ENCODE measurements around the gene TNK2.

The TNK2 gene

DNA sequence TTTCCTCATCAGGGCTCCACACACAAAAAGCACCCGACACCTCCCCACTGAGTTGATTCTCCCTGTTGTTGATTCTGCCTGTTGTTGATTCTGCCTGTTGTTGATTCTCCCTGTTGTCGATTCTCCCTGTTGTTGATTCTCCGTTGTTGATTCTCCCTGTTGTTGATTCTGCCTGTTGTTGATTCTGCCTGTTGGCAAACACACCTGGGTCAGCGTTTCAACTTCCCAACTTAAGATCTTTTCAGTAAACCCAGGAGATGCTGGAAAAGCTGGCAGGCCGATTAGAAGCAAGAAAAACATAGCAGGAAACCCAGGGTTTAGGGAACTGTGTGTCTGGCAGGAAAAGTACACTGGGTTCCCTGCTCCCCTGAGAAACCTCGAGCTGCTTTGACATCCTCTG lies 47.9 kb downstream of the TNK2 start:
- H3K4me2 ChIP-seq (ENCODE audit: low read depth, low read length, poor library complexity, severe bottlenecking): no peak overlapping the region
- no peaks in the 10 kb centered on the region for H3K9me3 ChIP-seq (ENCODE audit: insufficient read depth, low read length)
- H3K4me3 ChIP-seq (ENCODE audit: insufficient read depth, low read length, poor library complexity, severe bottlenecking): no peak overlapping the region
- no peaks in the 10 kb centered on the region for H4K20me1 ChIP-seq (ENCODE audit: low read depth, low read length)
- no peaks in the 10 kb centered on the region for H3K9me2 ChIP-seq (replicated peaks; ENCODE audit: insufficient read depth, low read length)
- 0 out of 2 replicates have a peak, but pooled peaks cover 2% of the 10 kb centered on the region for H3F3A ChIP-seq (ENCODE audit: insufficient read depth)
- no peak overlapping the region for H3K9ac ChIP-seq (ENCODE audit: low read length)
- TF ChIP-seq, protein P1, sequence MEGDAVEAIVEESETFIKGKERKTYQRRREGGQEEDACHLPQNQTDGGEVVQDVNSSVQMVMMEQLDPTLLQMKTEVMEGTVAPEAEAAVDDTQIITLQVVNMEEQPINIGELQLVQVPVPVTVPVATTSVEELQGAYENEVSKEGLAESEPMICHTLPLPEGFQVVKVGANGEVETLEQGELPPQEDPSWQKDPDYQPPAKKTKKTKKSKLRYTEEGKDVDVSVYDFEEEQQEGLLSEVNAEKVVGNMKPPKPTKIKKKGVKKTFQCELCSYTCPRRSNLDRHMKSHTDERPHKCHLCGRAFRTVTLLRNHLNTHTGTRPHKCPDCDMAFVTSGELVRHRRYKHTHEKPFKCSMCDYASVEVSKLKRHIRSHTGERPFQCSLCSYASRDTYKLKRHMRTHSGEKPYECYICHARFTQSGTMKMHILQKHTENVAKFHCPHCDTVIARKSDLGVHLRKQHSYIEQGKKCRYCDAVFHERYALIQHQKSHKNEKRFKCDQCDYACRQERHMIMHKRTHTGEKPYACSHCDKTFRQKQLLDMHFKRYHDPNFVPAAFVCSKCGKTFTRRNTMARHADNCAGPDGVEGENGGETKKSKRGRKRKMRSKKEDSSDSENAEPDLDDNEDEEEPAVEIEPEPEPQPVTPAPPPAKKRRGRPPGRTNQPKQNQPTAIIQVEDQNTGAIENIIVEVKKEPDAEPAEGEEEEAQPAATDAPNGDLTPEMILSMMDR (IDR thresholded peaks at IDR 0.05; ENCODE audit: insufficient read depth, low read length, poor library complexity, severe bottlenecking): no peak
- TF ChIP-seq EZH2phosphoT487 (conservative IDR thresholded peaks at IDR 0.05; ENCODE audit: low read length): no peak
- H3K36me3 ChIP-seq (ENCODE audit: low read length): no peaks in the 10 kb centered on the region
- H3K27ac ChIP-seq (ENCODE audit: low read depth, low read length): no peak overlapping the region
- no peaks in the 10 kb centered on the region for H3K79me2 ChIP-seq (ENCODE audit: insufficient read depth, low read length)
- no peaks in the 10 kb centered on the region for H3K27me3 ChIP-seq (ENCODE audit: low read length)
- no peak overlapping the region for H2AFZ ChIP-seq (ENCODE audit: low read depth, low read length, severe bottlenecking)

DNA sequence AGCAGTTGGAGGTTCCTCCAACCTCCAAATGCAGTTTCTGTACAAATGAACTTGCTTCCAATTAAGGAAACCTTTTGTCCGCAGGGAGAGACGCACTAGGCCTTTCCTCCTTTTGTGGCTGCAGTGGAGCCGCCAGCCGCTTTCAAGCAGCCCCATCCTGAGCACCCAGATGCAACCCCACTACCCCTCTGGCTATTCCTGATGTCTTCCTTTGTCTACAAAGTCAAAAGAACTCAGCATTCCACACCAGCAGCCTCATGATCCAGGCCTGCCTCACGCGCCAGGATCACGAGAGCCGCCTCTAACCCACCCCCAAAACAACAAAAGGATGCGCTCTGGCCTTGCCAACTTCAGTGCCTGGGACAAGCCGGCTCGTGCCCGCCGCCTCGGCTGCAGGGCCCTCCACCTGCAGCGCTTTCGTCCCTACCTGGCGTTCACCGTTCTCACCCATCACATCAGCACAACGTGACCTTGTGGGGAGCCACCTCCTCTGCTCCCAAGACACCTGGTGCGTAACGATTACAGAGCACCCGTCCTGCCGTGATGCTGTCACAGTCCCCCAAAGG lies 48.4 kb downstream of the TNK2 start:
- Histone ChIP-seq H3K9me3 (ENCODE audit: insufficient read depth, low read length) (no peaks in the 10 kb centered on the region), H3K9me2 (replicated peaks; ENCODE audit: insufficient read depth, low read length) (no peaks in the 10 kb centered on the region), H3F3A (ENCODE audit: insufficient read depth) (0 out of 2 replicates have a peak, but pooled peaks cover 2% of the 10 kb centered on the region), H4K20me1 (ENCODE audit: low read depth, low read length) (no peaks in the 10 kb centered on the region), H2AFZ (ENCODE audit: low read depth, low read length, severe bottlenecking) (no peak overlapping the region), H3K79me2 (ENCODE audit: insufficient read depth, low read length) (no peaks in the 10 kb centered on the region), H3K36me3 (ENCODE audit: low read length) (no peaks in the 10 kb centered on the region), H3K4me2 (ENCODE audit: low read depth, low read length, poor library complexity, severe bottlenecking) (no peak overlapping the region), H3K4me3 (ENCODE audit: insufficient read depth, low read length, poor library complexity, severe bottlenecking) (no peak overlapping the region), H3K9ac (ENCODE audit: low read length) (no peak overlapping the region), H3K27ac (ENCODE audit: low read depth, low read length) (no peak overlapping the region), H3K27me3 (ENCODE audit: low read length) (no peaks in the 10 kb centered on the region)
- TF ChIP-seq EZH2phosphoT487 (conservative IDR thresholded peaks at IDR 0.05; ENCODE audit: low read length): no peak
- TF ChIP-seq, protein P1 (IDR thresholded peaks at IDR 0.05; ENCODE audit: insufficient read depth, low read length, poor library complexity, severe bottlenecking): no peak

DNA sequence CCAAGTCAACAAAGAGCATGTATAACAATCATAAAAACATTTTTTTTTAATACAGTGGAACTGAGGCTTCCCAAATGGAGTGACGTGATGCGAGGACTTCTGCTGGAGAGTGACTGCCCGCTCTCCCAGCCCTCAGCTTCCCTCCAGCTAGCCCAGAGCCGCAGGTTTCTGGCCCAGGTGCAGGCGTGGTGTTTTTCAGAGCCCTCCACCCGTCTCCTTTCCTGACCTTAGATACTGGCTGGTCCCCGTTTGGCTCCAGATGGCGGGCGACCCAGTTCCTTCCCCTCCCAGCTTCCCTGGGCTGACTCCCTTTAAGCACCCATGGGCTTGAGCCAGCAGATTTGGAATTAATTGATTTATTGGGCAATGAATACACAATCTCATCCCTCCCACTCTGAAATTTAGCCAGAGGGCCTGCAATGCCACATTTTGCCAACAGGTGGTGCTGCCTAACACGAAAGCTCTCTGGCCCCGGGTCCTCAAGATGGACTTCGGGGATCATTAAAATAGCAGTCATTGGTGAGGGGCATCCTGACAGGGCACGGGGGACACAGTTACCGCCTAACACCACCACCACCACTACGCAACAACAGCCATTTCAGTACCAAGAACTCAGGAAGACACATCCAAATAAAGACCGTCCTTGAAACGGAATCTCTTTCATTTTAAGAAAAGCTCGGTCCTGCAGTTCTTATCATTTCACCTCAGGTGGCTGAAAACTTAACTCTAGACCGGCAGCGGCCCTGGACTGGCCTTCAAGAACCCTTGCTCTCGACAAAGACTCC lies 49.1 kb downstream of the TNK2 start:
- no peak overlapping the region for H2AFZ ChIP-seq (ENCODE audit: low read depth, low read length, severe bottlenecking)
- TF ChIP-seq, protein P1 (IDR thresholded peaks at IDR 0.05; ENCODE audit: insufficient read depth, low read length, poor library complexity, severe bottlenecking): peak; percentile 96
- no peak for TF ChIP-seq EZH2phosphoT487 (conservative IDR thresholded peaks at IDR 0.05; ENCODE audit: low read length)
- no peaks in the 10 kb centered on the region for H3K79me2 ChIP-seq (ENCODE audit: insufficient read depth, low read length)
- no peak overlapping the region for H3K4me2 ChIP-seq (ENCODE audit: low read depth, low read length, poor library complexity, severe bottlenecking)
- H3K27me3 ChIP-seq (ENCODE audit: low read length): no peaks in the 10 kb centered on the region
- H3K36me3 ChIP-seq (ENCODE audit: low read length): no peaks in the 10 kb centered on the region
- no peaks in the 10 kb centered on the region for H3K9me3 ChIP-seq (ENCODE audit: insufficient read depth, low read length)
- no peaks in the 10 kb centered on the region for H4K20me1 ChIP-seq (ENCODE audit: low read depth, low read length)
- no peaks in the 10 kb centered on the region for H3K9me2 ChIP-seq (replicated peaks; ENCODE audit: insufficient read depth, low read length)
- H3K4me3 ChIP-seq (ENCODE audit: insufficient read depth, low read length, poor library complexity, severe bottlenecking): no peak overlapping the region
- H3K9ac ChIP-seq (ENCODE audit: low read length): no peak overlapping the region
- 0 out of 2 replicates have a peak, but pooled peaks cover 2% of the 10 kb centered on the region for H3F3A ChIP-seq (ENCODE audit: insufficient read depth)
- H3K27ac ChIP-seq (ENCODE audit: low read depth, low read length): no peak overlapping the region
